Measurements from ENCODE around the gene MYBL2.

DNA sequence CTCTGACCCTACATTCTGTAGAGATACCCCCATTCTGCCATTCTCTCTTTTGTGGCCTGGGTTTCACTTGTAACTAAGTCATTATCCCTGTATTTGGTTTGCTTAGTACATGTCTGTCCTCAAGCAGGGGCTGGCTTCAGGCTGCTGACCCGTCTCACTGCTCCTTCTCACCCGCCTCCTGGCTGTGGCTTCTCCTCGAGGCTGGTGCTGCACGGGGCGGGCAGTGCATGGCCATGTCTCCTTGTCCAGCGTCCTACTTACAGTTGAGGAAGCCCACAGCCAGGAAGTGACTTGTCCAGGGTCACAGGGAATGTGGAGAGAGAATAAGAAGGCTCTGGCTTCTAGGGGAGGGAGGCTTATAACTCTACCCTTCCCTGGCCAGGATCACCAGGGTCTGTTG lies 48.6 kb downstream of the MYBL2 start:
- no peak for TF ChIP-seq POLR2A (IDR thresholded peaks at IDR 0.05; ENCODE audit: low read depth, low read length)
- TF ChIP-seq TAF1 (IDR thresholded peaks at IDR 0.05; ENCODE audit: low read depth, low read length) = no peak

All from GM12891 (cell line).